ENCODE measurements around the gene RARRES2.
"Not testable (repeated sequence)": the region's sequence is repeated elsewhere in the genome, so short reads cannot be mapped to it uniquely, and the experiment has no call there.

RARRES2 gene

DNA sequence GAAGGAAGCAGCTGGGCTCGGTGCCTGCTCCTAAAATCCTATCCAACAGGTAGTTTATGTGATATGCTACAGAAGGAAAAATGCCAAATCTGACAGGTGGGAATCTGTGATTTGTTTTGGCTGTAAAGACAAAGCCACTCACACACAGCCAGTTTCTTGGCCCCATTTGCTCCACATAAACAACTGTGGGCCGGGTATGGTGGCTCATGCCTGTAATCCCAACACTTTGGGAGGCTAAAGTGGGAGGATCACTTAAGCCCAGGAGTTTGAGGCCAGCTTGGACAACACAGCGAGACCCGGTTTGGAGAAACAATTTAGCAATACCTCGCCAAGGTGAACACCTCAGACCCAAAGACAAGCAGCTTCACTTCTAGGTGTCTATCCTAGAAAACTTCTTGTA lies 35.1 kb downstream of the RARRES2 start:
- not testable (repeated sequence) for H4K8ac ChIP-seq (ENCODE audit: low read length)
- WGBS: 65% methylated on average over 3 of the region's 5 CpGs

DNA sequence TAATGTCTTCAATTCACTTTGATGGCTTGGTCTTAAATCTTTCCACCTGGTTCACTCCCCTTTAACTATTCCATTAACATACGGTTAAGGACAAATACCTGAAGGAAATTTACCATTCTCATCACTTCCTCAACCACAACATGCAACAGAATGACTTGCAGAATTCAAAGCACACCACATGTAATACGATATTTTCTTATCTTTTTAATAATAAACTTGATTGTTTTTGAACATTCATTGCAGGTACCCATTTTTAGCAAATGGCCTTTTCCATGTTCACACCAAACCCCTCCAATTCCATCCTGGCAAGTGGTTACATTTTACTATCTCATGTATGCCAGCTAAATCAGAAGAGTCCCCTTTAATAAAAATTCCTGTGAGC lies 35.5 kb downstream of the RARRES2 start:
- not testable (repeated sequence) for H3K36me3 ChIP-seq (ENCODE audit: control insufficient read depth in 1 of 2, insufficient read depth in 2 of 2, low read depth in 1 of 2, low read length in 2 of 2); H3K9ac ChIP-seq (ENCODE audit: low read length)

More for the DNA sequence above, 35.1 kb downstream of the RARRES2 start:
- not testable (repeated sequence) for H2BK12ac ChIP-seq (ENCODE audit: low read length in 2 of 2); H2AK5ac ChIP-seq (ENCODE audit: low read length, severe bottlenecking); H3K27ac ChIP-seq (ENCODE audit: low read length, poor library complexity, severe bottlenecking); H3K18ac ChIP-seq (ENCODE audit: low read depth in 1 of 2, low read length in 2 of 2); H3K9ac ChIP-seq (ENCODE audit: low read length); DNase-seq; H2AFZ ChIP-seq (ENCODE audit: low read depth, low read length); H4K91ac ChIP-seq (ENCODE audit: low read length); H3K27me3 ChIP-seq (ENCODE audit: control insufficient read depth in 1 of 2, insufficient read depth in 1 of 2, low read length in 2 of 2); H3K4me1 ChIP-seq (ENCODE audit: control insufficient read depth, insufficient read depth, low read depth, low read length); H2BK15ac ChIP-seq (ENCODE audit: low read depth, poor library complexity, severe bottlenecking); H3K4me3 ChIP-seq (ENCODE audit: insufficient read depth in 1 of 2, low read depth in 1 of 2, low read length in 2 of 2); H3K79me1 ChIP-seq (replicated peaks; ENCODE audit: low read length, poor library complexity, severe bottlenecking); H3K36me3 ChIP-seq (ENCODE audit: control insufficient read depth in 1 of 2, insufficient read depth in 2 of 2, low read depth in 1 of 2, low read length in 2 of 2); H3K23ac ChIP-seq (ENCODE audit: low read length in 2 of 2); H3K14ac ChIP-seq (ENCODE audit: low read length in 2 of 2); H2BK120ac ChIP-seq (ENCODE audit: low read depth, low read length); H3K9me3 ChIP-seq (ENCODE audit: control insufficient read depth, low read length); H2BK5ac ChIP-seq (ENCODE audit: low read depth, low read length, poor library complexity, severe bottlenecking); H3K4me2 ChIP-seq (ENCODE audit: low read length, poor library complexity, severe bottlenecking); H3K4ac ChIP-seq (ENCODE audit: low read depth in 1 of 2, low read length in 2 of 2)

DNA sequence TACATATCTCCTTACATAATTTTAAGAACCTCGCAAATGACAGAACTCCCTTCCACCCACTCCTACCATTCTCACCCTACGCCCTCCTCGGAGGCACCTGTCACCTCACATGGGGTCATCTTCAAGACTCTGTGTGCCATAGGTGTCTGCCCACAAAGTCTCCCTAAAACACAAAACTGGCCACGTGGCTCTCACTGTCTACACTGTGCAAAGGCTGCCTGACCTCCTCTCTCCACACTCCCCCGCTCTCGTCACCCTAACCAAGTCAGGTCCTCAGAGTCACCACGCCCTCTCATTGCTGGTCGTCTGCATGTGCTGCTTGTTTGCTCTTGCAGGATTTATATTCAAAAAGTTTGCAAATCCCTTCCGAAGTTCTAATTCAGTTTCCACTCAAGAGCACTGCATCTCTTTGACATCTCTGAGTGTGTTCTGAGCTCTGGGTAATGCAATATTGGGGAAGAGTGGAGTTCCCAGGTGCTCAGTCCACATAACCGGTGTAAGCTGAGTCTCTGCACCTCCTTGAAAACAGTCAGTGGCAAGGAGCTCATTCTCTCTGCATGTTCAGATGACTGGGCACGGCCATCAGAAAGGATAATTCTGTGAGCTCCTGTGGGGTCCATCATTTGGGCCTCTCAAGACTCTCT lies 36.0 kb downstream of the RARRES2 start:
- H3K18ac ChIP-seq (ENCODE audit: low read depth in 1 of 2, low read length in 2 of 2); H2BK15ac ChIP-seq (ENCODE audit: low read depth, poor library complexity, severe bottlenecking); H3K4me3 ChIP-seq (ENCODE audit: insufficient read depth in 1 of 2, low read depth in 1 of 2, low read length in 2 of 2); H3K23ac ChIP-seq (ENCODE audit: low read length in 2 of 2); H2BK120ac ChIP-seq (ENCODE audit: low read depth, low read length); H4K91ac ChIP-seq (ENCODE audit: low read length); H2AK5ac ChIP-seq (ENCODE audit: low read length, severe bottlenecking); H3K4me2 ChIP-seq (ENCODE audit: low read length, poor library complexity, severe bottlenecking); H3K9me3 ChIP-seq (ENCODE audit: control insufficient read depth, low read length); H3K4me1 ChIP-seq (ENCODE audit: control insufficient read depth, insufficient read depth, low read depth, low read length); DNase-seq; H3K27ac ChIP-seq (ENCODE audit: low read length, poor library complexity, severe bottlenecking); H2BK12ac ChIP-seq (ENCODE audit: low read length in 2 of 2); H3K14ac ChIP-seq (ENCODE audit: low read length in 2 of 2); H2BK5ac ChIP-seq (ENCODE audit: low read depth, low read length, poor library complexity, severe bottlenecking); H4K8ac ChIP-seq (ENCODE audit: low read length); H3K36me3 ChIP-seq (ENCODE audit: control insufficient read depth in 1 of 2, insufficient read depth in 2 of 2, low read depth in 1 of 2, low read length in 2 of 2); H3K9ac ChIP-seq (ENCODE audit: low read length); H3K79me1 ChIP-seq (replicated peaks; ENCODE audit: low read length, poor library complexity, severe bottlenecking); H3K27me3 ChIP-seq (ENCODE audit: control insufficient read depth in 1 of 2, insufficient read depth in 1 of 2, low read length in 2 of 2); H2AFZ ChIP-seq (ENCODE audit: low read depth, low read length); H3K4ac ChIP-seq (ENCODE audit: low read depth in 1 of 2, low read length in 2 of 2): not testable (repeated sequence)
- 83% methylated on average over 8 of the region's 11 CpGs for WGBS

More for the DNA sequence above, 35.5 kb downstream of the RARRES2 start:
- not testable (repeated sequence) for H3K4me2 ChIP-seq (ENCODE audit: low read length, poor library complexity, severe bottlenecking); H3K14ac ChIP-seq (ENCODE audit: low read length in 2 of 2); H2BK5ac ChIP-seq (ENCODE audit: low read depth, low read length, poor library complexity, severe bottlenecking); H3K27me3 ChIP-seq (ENCODE audit: control insufficient read depth in 1 of 2, insufficient read depth in 1 of 2, low read length in 2 of 2); H3K4me1 ChIP-seq (ENCODE audit: control insufficient read depth, insufficient read depth, low read depth, low read length); H4K91ac ChIP-seq (ENCODE audit: low read length); H2BK120ac ChIP-seq (ENCODE audit: low read depth, low read length); H2AK5ac ChIP-seq (ENCODE audit: low read length, severe bottlenecking); H3K18ac ChIP-seq (ENCODE audit: low read depth in 1 of 2, low read length in 2 of 2); H3K4ac ChIP-seq (ENCODE audit: low read depth in 1 of 2, low read length in 2 of 2); H3K27ac ChIP-seq (ENCODE audit: low read length, poor library complexity, severe bottlenecking); DNase-seq; H3K4me3 ChIP-seq (ENCODE audit: insufficient read depth in 1 of 2, low read depth in 1 of 2, low read length in 2 of 2); H2AFZ ChIP-seq (ENCODE audit: low read depth, low read length); H3K79me1 ChIP-seq (replicated peaks; ENCODE audit: low read length, poor library complexity, severe bottlenecking); H2BK12ac ChIP-seq (ENCODE audit: low read length in 2 of 2); H3K23ac ChIP-seq (ENCODE audit: low read length in 2 of 2); H3K9me3 ChIP-seq (ENCODE audit: control insufficient read depth, low read length); H2BK15ac ChIP-seq (ENCODE audit: low read depth, poor library complexity, severe bottlenecking); H4K8ac ChIP-seq (ENCODE audit: low read length)
- 83% methylated on average over 1 of the region's 2 CpGs for WGBS

DNA sequence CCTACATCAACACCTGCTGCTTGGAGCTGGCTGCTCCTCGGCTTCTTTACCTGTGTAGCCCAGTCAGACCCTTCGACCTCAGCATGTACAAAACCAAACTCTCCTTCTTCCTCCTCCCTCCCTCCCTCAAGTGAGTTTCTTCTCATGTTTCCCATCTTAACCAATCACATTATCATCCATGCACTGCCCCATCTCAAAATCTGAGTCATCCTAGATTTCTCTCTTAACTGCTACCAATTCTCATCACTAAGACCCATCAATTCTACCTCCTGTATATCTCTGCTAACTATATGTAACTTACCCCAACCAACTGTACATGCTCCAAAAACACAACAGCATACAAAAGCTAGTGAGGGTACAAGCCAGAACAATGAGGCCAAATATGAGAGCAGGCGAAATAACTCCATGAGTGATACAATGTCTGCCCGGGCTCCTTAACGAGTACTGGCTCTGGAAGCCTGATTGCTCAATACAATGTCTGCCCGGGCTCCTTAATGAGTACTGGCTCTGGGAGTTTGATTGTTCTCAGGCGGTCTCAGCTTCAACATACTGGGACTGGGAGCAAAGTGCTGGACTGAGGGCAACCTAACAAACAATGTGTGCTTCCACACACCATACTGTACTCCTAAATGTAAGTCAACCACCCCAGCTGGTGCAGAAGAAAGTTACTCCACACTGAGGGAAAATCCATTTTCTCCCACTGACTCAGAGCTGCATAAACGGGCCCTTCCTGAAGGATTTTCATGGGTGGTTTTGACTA lies 36.8 kb downstream of the RARRES2 start:
- DNase-seq; H3K9ac ChIP-seq (ENCODE audit: low read length); H3K4me1 ChIP-seq (ENCODE audit: control insufficient read depth, insufficient read depth, low read depth, low read length); H3K14ac ChIP-seq (ENCODE audit: low read length in 2 of 2); H3K4ac ChIP-seq (ENCODE audit: low read depth in 1 of 2, low read length in 2 of 2); H2AFZ ChIP-seq (ENCODE audit: low read depth, low read length); H3K27me3 ChIP-seq (ENCODE audit: control insufficient read depth in 1 of 2, insufficient read depth in 1 of 2, low read length in 2 of 2); H3K27ac ChIP-seq (ENCODE audit: low read length, poor library complexity, severe bottlenecking); H3K18ac ChIP-seq (ENCODE audit: low read depth in 1 of 2, low read length in 2 of 2); H3K36me3 ChIP-seq (ENCODE audit: control insufficient read depth in 1 of 2, insufficient read depth in 2 of 2, low read depth in 1 of 2, low read length in 2 of 2); H2BK5ac ChIP-seq (ENCODE audit: low read depth, low read length, poor library complexity, severe bottlenecking); H2BK12ac ChIP-seq (ENCODE audit: low read length in 2 of 2); H3K4me3 ChIP-seq (ENCODE audit: insufficient read depth in 1 of 2, low read depth in 1 of 2, low read length in 2 of 2); H3K4me2 ChIP-seq (ENCODE audit: low read length, poor library complexity, severe bottlenecking); H3K23ac ChIP-seq (ENCODE audit: low read length in 2 of 2); H4K8ac ChIP-seq (ENCODE audit: low read length); H2BK15ac ChIP-seq (ENCODE audit: low read depth, poor library complexity, severe bottlenecking); H4K91ac ChIP-seq (ENCODE audit: low read length); H2AK5ac ChIP-seq (ENCODE audit: low read length, severe bottlenecking); H3K79me1 ChIP-seq (replicated peaks; ENCODE audit: low read length, poor library complexity, severe bottlenecking); H3K9me3 ChIP-seq (ENCODE audit: control insufficient read depth, low read length); H2BK120ac ChIP-seq (ENCODE audit: low read depth, low read length): not testable (repeated sequence)
- 64% methylated on average over 2 of the region's 8 CpGs for WGBS

Data from mesenchymal stem cell (in vitro differentiated cells and primary cell).